COLO668 (cell line): Measurements from ENCODE around the gene MTMR3.
"Not testable (repeated sequence)": the region's sequence is repeated elsewhere in the genome, so short reads cannot be mapped to it uniquely, and the experiment has no call there.

Experiments used
- DNase-seq: peaks from one replicate; lab custom pipeline; 2025; ENCODE audit not compliant: unreplicated experiment; lab: John Stamatoyannopoulos, UW

The MTMR3 gene

GRCh38 chr22:30045901-30046715 is 163.1 kb downstream of the MTMR3 start:
- DNase-seq, result no peak

GRCh38 chr22:30046716-30047363 is 163.9 kb downstream of the MTMR3 start:
- no peak for DNase-seq

- no peak for DNase-seq
Observed at GRCh38 chr22:30047364-30047738, 164.4 kb downstream of the MTMR3 start.

GRCh38 chr22:30048681-30049080 is 165.7 kb downstream of the MTMR3 start:
- no peak for DNase-seq

- DNase-seq, result no peak
Observed at GRCh38 chr22:30054067-30054763, 171.2 kb downstream of the MTMR3 start.

GRCh38 chr22:30054764-30055069 is 171.7 kb downstream of the MTMR3 start:
- DNase-seq, result no peak

- DNase-seq, result no peak
Observed at GRCh38 chr22:30056015-30056414, 173.0 kb downstream of the MTMR3 start.

- DNase-seq, result no peak
Observed at GRCh38 chr22:30057375-30057774, 174.4 kb downstream of the MTMR3 start.

GRCh38 chr22:30059346-30060020 is 176.5 kb downstream of the MTMR3 start:
- DNase-seq, result not testable (repeated sequence)

GRCh38 chr22:30061094-30061493 is 178.1 kb downstream of the MTMR3 start:
- DNase-seq, result not testable (repeated sequence)

- DNase-seq, result no peak
Observed at GRCh38 chr22:30062259-30062658, 179.3 kb downstream of the MTMR3 start.

- no peak for DNase-seq
Observed at GRCh38 chr22:30062950-30063349, 180.0 kb downstream of the MTMR3 start.

- DNase-seq, result no peak
Observed at GRCh38 chr22:30064172-30064571, 181.2 kb downstream of the MTMR3 start.

GRCh38 chr22:30073743-30074142 is 190.8 kb downstream of the MTMR3 start:
- no peak for DNase-seq

GRCh38 chr22:30074147-30074546 is 191.2 kb downstream of the MTMR3 start:
- DNase-seq, result no peak

GRCh38 chr22:30074994-30075393 is 192.0 kb downstream of the MTMR3 start:
- DNase-seq, result no peak

GRCh38 chr22:30077279-30077880 is 194.4 kb downstream of the MTMR3 start:
- DNase-seq, result no peak

GRCh38 chr22:30078320-30079311 is 195.6 kb downstream of the MTMR3 start:
- no peak for DNase-seq

GRCh38 chr22:30079952-30080533 is 197.1 kb downstream of the MTMR3 start, which contains the start of gene HORMAD2:
Gene HORMAD2, plus strand, starts transcription at chr22:30080464. Its CDS starts 13,489 bp downstream, at chr22:30093953.
- DNase-seq, result no peak
